HG03045 (cell line): Measurements from ENCODE around the gene PABPC5.

Source experiments
- ATAC-seq: cut with Tn5 transposase; IDR thresholded peaks from one replicate; pipeline ENCODE4 v1.9.1; 2021; ENCODE audit warnings: mild to moderate bottlenecking, moderate library complexity; ENCODE audit not compliant: unreplicated experiment

Gene PABPC5

DNA sequence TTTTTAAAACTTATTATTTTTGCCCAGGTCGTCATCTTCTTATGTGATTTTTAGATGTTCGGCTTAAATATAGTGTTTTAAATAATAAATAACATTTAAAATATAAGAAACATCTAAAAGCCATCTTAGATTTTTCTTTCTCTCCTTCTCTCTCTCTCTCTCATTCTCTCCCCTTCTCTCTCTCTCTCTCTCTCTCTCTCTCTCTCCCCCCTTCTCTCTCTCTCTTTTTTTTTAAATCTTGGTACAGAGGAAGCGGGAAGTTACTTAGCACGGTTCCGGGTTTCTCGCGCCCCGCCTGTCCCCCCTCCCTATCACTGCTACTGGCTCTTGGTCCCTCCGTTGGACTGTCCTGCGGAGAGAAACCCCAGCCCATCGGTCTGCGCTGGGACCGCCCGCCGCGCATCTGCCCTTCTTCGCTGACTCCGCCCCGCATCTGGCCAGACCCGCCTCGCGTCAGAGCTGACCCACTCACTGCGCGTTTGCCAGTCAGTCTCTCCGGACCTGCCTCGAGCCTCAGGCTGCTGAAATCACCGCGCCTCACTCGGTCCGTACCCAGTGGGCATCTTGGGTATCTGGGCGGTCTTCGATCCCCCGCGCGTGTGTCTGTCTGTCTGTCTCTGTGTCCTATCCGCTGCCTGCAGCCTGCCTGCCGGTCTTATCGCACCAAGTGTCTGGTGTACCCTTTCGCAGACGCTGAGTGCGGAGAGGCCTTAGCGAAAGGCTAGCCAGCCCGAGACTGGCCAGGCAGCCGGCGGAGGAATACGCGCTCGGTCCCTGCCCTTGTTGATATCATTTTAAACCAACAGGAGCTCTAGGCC lies at the start of gene PABPC5:
TSS of gene PABPC5 (plus strand) at position 489 of the 818 bp plus-strand sequence. CDS start 739 bp downstream, outside the sequence.
- no peak for ATAC-seq

DNA sequence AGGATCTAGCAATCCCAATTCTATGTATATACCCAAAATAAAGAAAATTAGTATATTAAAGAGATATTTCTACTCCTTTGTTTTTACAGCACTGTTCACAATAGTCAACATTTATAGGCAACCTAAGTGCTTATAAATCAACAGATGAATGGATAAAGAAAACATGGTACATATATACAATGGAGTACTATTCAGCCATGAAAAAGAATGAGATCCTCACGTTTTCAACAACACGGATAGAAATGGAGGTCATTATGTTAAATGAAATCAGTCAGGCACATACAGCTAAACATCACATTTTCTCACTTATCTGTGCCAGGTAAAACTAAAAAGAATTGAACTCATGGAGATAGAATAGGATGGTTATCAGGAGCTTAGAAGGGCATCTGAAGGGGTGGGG lies 45.6 kb upstream of the PABPC5 start:
- ATAC-seq = no peak

DNA sequence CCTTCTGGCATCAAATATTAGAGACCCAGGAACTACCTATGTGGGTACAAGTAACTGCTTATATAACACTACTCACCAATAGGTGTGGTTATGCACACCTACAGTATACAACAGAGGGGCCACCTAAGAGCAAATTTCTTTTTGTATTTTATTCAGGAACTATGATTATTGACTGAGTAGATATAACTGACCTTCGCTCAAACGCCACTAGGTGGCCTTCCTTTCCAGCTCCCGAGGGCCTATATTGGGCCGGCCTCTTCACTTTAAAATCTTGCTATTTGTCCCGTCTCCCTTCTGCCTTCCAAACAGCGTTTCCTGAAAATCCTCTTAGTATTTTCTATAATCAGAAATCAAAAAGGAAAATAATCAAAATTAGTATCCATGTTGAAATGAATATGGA lies 19.9 kb upstream of the PABPC5 start:
- ATAC-seq = no peak

DNA sequence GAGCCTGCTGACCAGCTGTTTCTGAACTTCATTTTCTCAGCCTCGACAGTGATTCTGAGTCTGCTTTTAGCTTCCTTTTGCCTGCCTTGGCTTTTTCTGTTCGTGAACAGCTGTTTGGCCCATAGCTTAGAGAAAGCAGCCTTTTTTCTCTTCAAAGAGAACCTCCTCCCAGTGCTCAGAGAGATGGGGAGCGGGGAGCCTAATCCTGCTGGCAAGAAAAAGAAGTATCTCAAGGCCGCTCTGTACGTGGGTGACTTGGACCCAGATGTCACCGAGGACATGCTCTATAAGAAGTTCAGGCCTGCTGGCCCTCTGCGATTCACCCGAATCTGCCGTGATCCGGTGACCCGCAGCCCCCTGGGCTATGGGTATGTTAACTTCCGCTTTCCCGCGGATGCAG lies 756 bp downstream of the PABPC5 start:
- no peak for ATAC-seq
